C4-2B (cell line): Measurements from ENCODE around the gene MAP3K20.

Experiments
- H3K27ac ChIP-seq: fragments of 450-650 bp; 2 replicates; pipeline ENCODE4 v1.5.1; 2017
- ZFX ChIP-seq: fragments of 450-650 bp; IDR thresholded peaks from 2 replicates; pipeline ENCODE4 v1.6.1; 2017
- TF ChIP-seq, protein P1 (sequence below): fragments of 450-650 bp; conservative IDR thresholded peaks from 2 replicates; pipeline ENCODE4 v1.5.1; 2017; ENCODE audit warnings: mild to moderate bottlenecking

MAP3K20 gene

DNA sequence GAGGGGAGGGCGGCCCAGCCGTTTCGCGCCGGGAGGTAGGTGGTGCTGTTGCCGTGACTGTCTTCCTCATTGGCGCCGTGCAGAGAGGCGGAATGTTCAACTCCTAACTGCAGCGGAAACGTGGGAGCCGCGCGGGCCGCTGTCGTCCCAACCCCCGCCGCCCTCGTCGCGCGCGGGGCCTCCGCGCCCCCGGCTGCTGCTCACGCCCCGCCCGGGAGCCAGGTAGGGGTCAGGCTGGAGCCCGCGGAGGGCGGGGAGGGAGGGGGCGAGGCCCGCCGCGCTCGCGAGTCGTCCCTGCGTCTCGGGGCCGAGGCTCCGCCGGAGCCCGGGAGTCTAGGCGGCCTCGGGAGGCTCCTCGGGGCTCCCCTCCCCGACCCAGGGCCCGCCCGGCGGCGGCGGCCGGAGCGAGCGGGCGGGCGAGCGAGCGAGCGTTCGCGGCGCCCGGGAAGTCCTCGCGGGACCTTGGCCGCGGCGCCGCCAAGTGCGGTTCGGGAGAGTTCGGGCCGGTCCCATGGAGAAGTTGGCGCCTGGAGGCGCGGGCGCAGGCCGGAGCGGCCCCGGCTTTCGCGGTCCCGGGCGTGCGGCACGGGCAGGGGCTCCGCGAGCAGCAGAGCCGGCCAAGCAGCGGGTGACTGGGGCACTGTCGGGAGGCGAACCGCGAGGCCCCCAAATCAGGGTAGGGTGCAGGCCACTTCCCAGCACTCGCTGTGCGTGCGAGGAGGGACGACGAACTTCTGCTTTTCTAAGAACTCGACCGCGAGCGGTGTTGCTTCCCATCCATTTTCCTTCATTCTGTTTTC, at the start of gene MAP3K20:
Gene MAP3K20 (plus strand): TSS at position 66 of the 800 bp plus-strand sequence. CDS start 15,186 bp downstream, outside the sequence.
- peak within 1 kb of the TSS; percentile 70 for H3K27ac ChIP-seq
- TF ChIP-seq, protein P1, sequence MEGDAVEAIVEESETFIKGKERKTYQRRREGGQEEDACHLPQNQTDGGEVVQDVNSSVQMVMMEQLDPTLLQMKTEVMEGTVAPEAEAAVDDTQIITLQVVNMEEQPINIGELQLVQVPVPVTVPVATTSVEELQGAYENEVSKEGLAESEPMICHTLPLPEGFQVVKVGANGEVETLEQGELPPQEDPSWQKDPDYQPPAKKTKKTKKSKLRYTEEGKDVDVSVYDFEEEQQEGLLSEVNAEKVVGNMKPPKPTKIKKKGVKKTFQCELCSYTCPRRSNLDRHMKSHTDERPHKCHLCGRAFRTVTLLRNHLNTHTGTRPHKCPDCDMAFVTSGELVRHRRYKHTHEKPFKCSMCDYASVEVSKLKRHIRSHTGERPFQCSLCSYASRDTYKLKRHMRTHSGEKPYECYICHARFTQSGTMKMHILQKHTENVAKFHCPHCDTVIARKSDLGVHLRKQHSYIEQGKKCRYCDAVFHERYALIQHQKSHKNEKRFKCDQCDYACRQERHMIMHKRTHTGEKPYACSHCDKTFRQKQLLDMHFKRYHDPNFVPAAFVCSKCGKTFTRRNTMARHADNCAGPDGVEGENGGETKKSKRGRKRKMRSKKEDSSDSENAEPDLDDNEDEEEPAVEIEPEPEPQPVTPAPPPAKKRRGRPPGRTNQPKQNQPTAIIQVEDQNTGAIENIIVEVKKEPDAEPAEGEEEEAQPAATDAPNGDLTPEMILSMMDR = peak; percentile 65
- peak; percentile 89 for TF ChIP-seq ZFX

DNA sequence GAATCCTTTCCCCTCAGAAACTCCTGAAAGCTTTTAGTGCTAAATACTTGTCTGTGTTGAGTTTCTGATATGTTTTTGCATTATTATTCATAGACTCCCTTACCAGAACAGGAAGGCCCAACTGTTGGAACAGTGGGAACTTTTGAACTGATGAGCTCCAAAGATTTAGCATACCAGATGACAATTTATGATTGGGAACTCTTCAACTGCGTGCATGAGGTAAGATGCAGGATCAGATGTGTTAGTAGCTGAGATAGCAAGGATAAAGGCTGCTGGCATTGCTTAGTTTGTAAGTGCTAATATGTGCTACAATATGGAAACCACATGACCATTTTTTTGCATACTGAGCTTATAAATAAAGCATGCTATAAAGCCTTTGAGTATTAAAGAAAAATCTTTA, 49.2 kb upstream of the MAP3K20 start:
- TF ChIP-seq ZFX = no peak
- TF ChIP-seq, protein P1 = no peak
- no peak overlapping the region for H3K27ac ChIP-seq

DNA sequence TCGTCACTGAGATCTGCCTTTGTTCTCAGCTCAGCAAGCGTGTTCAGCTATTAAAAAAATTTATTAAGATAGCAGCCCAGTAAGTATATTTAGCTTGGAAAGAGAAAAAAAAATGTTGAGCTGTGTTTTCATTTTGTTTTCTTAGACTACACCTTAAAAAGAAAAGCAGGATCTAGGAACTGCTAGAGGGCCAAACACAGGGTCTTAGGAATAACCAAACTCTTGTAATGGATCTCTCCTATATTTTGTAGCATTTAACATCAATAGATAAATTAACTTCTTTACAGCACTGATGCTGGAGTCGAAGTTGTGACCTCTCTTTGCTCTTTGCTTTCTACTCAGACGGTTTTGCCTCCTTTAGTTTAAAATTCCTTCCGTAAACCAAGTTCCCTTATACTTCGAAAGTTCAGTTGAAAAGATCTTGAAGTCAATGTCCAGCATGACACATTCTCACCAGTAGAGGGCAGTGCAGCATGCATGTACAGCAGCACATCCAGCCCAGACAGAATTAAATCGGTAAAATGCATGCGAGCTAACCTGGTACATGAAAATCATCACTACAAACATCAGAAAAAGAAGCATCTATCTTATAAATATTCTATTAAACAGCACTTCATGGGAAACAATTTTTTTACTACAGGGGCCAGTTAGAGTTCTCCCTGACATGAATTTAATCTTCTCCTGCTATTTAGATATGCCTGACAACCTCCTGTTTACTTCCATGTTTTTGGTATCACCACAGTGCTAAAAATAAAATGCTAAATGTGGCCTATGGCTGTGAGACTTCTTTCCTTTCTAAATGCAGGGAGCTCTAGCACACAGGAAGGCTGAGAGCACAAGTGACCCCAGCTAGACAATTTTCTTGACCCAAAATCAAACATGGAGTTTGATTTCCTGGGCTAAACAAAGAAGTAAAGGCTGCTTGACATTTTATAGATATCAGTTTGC, 48.2 kb upstream of the MAP3K20 start:
- TF ChIP-seq, protein P1 = peak; percentile 90
- TF ChIP-seq ZFX = no peak
- H3K27ac ChIP-seq = no peak overlapping the region

DNA sequence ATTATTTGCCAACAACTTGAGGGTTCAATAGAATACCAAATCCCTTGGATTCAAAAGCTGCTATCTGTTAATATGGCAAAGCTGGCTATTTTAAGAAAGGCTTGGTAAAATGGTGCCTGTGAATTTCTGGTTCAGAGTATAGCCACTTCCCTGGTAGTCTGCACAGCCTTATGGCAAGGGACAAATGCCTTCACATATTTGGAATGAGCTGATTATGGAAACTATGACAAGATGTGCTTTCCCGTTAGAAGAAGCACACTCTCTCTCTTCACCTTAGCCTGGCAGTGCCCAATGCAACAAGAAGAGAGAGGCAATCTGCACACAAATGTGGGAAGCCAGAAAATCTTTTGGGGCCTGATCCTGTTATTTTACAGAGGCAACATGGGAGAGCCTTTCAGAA, 47.5 kb upstream of the MAP3K20 start:
- TF ChIP-seq, protein P1 = no peak
- no peak for TF ChIP-seq ZFX
- no peak overlapping the region for H3K27ac ChIP-seq

DNA sequence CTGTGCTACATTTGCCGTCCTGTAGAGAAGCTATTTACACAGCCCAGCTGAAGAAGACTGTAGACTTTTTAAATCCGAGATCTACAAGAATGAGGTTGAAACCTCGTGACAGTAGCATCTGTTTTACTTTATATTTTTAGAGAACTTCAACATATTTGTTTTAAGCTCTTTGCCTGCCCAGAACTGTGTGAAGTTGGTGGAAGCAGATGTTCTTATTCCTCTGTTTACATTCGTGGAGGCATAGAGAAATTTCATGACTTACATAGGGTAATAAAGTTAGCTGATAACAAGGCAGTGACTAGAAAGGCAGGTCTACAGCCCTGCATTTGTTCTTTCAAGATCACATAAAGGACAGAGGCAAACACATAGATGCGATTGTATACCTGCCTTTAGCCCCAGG, 47.0 kb upstream of the MAP3K20 start:
- no peak overlapping the region for H3K27ac ChIP-seq
- TF ChIP-seq, protein P1 = no peak
- TF ChIP-seq ZFX = no peak

DNA sequence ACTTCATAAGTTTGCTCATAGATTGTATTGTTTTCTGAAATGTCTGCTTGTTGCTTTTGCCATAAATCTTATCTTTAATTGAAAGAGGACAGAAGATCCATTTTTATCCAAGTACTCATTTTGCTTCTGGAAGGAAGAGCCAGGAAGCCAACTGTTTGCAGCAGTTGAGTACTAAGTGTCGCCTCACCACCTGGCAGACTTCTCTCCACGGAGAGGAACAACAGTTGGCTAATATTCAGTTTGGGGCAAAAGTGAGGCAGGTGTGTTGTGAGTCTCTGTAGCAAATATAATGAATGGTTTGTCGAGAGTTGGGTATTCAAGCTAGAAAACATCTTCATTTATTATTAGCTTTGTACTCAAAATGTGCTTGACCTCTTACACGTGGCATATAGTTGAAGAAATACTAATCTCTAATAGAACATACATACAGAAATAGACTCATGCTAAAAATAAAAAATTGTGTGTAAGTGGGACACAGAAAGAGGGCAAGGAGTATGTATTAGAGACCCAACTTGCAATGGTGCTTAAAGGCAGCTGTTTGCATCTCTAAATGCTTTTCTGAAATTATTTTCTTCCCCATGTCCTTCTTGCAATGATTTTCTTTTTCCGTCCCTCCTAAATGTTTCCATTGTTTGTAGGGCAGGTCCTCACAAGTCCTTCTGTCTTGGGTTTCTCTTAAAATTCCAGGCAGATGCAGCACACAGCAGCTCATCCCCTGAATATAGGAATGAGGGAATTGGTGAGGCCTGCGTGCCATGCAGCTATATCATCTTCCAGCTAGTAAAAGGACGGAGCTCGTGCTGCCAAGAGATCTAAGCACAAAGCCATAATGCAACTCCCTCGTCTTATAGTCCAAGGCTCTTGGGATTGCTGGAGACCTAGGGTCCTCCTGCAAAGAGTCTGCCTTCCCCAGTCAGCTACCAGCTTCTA, 44.8 kb upstream of the MAP3K20 start:
- no peak overlapping the region for H3K27ac ChIP-seq
- no peak for TF ChIP-seq ZFX
- TF ChIP-seq, protein P1 = no peak
